Pulmonary artery endothelial cell (primary cell): ENCODE measurements around the gene DNMT3B. TPM values are rescaled to one million over a fixed set of nuclear protein-coding genes. Genes with fewer than 3 reads are reported as not detected.

Source experiments
- DNase-seq: peaks from one replicate; pipeline ENCODE4 v3.0.0-alpha.2; 2011; ENCODE audit warnings: low read depth, low spot score
- total RNA-seq: library from RNA; depleted of rRNA; stranded (reverse); fragments of >200 nt; gene quantifications from 2 replicates; pipeline ENCODE4 v1.2.3, GENCODE V29; 2014

Gene DNMT3B
- total RNA-seq, 1 donor from 2014 or later: 4.0 TPM

DNA sequence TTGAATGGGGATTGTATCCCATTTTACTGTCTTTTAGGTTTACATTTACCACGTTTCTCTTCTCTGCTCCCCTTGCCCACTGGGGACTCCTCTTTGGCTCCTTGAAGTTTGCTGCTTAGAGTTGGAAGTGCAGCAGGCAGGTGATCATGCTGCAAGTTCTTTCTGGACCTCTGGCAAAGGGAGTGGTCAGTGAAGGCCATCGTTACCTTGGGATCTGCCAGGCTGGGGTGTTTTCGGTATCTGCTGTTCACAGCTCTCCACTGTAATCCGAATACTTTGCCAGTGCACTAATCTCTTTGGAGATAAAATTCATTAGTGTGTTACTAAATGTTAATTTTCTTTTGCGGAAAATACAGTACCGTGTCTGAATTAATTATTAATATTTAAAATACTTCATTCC, 87.4 kb downstream of the DNMT3B start:
- no peak for DNase-seq

DNA sequence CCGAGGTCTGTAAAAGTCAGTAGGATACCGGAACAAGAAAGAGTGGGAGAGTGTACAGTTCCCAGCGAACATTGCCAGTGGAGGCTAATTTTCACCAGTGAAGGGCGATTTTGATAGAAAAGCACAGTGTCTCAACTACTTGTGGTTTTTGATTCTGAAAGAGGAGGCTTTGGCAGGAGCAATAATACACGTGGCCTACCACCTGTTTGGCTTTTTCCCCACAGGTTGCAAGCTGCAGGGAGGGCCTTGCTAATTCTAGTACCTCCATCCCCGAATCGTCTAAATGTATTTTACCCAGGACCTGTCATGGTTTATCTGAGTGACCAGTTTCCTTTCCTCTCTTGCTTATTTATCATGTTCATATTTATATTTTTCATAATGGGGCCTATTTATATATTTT, 93.2 kb downstream of the DNMT3B start:
- no peak for DNase-seq

DNA sequence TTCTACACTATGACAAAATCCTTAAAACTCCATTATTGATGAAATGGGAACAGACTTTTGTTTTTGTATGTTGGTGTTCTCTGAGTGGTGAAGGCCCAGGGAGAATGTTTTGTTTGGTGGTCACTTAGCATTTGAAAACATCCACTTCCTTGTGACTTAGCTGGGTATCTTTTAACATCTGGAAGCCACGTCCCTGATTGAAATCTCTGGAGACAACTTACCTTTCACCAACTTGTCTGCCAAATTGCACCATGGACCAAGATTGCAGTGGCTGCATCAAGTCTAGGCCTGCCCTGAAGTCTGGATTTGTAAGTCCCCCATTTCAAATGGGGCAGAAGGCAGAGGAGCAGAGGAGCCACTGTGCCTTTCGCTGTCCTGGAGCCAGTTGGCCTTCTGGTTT, 96.0 kb downstream of the DNMT3B start:
- no peak for DNase-seq

Other genes starting within 250 kb of the DNMT3B start
- gene NOL4L, start 177.1 kb upstream of the DNMT3B start, total RNA-seq: 10.3 and 11.5 TPM in 2 replicates
- gene C20orf203, start 88.4 kb upstream of the DNMT3B start, total RNA-seq: not detected in 2 replicates
- 35.1 and 54.5 TPM in 2 replicates for gene COMMD7, start 18.9 kb upstream of the DNMT3B start, total RNA-seq
- 123 and 154 TPM in 2 replicates for gene MAPRE1, start 57.6 kb downstream of the DNMT3B start, total RNA-seq
- gene EFCAB8, start 96.5 kb downstream of the DNMT3B start, total RNA-seq: 0.04 and 0.07 TPM in 2 replicates
- gene SUN5, start 242.0 kb downstream of the DNMT3B start, total RNA-seq: not detected in 2 replicates
- gene BPIFB2, start 245.3 kb downstream of the DNMT3B start, total RNA-seq: not detected in 2 replicates